Muscle layer of colon (tissue), 2 donors: ENCODE measurements around the gene SLC25A4.
"Not testable (repeated sequence)": the region's sequence is repeated elsewhere in the genome, so short reads cannot be mapped to it uniquely, and the experiment has no call there.

Experiments
- H3K27ac ChIP-seq: one replicate; pipeline ENCODE4 v1.7.0; 2013; ENCODE audit warnings: low read depth, mild to moderate bottlenecking, low read length, moderate library complexity
- H3K27me3 ChIP-seq, 2 donors: one replicate each; pipeline ENCODE4 v1.7.0; 2013; ENCODE audit warnings: low read length in 2 of 2, mild to moderate bottlenecking in 2 of 2; ENCODE audit not compliant: insufficient read depth in 2 of 2, control insufficient read depth in 1 of 2
- H3K36me3 ChIP-seq: one replicate; pipeline ENCODE4 v1.7.0; 2013; ENCODE audit warnings: mild to moderate bottlenecking, low read length; ENCODE audit not compliant: insufficient read depth
- H3K4me1 ChIP-seq: one replicate; pipeline ENCODE4 v1.7.0; 2013; ENCODE audit warnings: mild to moderate bottlenecking, low read length; ENCODE audit not compliant: insufficient read depth
- H3K4me3 ChIP-seq, 2 donors: one replicate each; pipeline ENCODE4 v1.7.0; 2013; ENCODE audit warnings: low read length in 2 of 2, low read depth in 1 of 2, mild to moderate bottlenecking in 1 of 2, moderate library complexity in 1 of 2
- H3K9ac ChIP-seq: one replicate; pipeline ENCODE4 v1.7.0; 2013; ENCODE audit warnings: low read length
- H3K9me3 ChIP-seq: one replicate; pipeline ENCODE4 v1.7.0; 2013; ENCODE audit warnings: mild to moderate bottlenecking, low read length
- donor health status: abdominal sarcoma.
- donor health status: Adenocarcinoma of cecum.

The SLC25A4 gene

GRCh38 chr4:185186769-185187168 is 43.7 kb downstream of the SLC25A4 start:
- H3K27ac ChIP-seq = no peak overlapping the region
- H3K36me3 ChIP-seq = peaks cover 6% of the 10 kb centered on the region
- H3K4me3 ChIP-seq = no peak overlapping the region
- peaks cover 11% of the 10 kb centered on the region for H3K4me1 ChIP-seq
- H3K9ac ChIP-seq = no peak overlapping the region
- H3K27me3 ChIP-seq = no peaks in the 10 kb centered on the region
- H3K9me3 ChIP-seq = no peaks in the 10 kb centered on the region

- no peak overlapping the region for H3K4me3 ChIP-seq
- peaks cover 8% of the 10 kb centered on the region for H3K4me1 ChIP-seq
- H3K9ac ChIP-seq = no peak overlapping the region
- H3K9me3 ChIP-seq = no peaks in the 10 kb centered on the region
- no peaks in the 10 kb centered on the region for H3K27me3 ChIP-seq
- H3K36me3 ChIP-seq = peaks cover 6% of the 10 kb centered on the region
- H3K27ac ChIP-seq = no peak overlapping the region
These were observed 46.7 kb downstream of the SLC25A4 start for GRCh38 chr4:185189606-185190305.

DNA sequence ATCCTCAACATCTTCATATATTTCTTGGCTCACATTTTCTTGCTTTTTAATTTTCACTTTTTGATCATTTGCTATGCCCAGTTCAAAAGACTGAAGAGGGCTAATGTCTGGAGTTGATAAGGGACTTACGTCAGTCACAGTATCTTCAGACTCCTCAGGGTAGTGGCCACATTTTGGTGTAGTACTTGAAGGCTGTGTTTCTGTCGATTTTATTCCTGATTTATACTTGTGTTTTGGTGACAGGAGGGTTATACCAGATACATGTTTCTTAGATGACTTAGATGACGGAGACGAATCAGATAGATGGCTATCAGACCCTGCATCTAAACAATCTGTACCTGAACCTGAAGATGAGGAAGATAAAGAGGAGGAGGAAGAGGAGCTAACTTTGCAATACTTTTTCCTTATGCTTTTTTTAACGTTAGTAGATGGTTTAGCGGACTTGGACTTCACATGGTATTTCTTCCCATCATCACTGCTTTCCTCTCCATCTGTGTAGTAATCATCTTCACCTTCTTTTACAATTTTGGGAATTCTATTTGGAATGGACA is 47.3 kb downstream of the SLC25A4 start:
- no peaks in the 10 kb centered on the region for H3K27me3 ChIP-seq
- H3K4me3 ChIP-seq = no peak overlapping the region
- H3K9ac ChIP-seq = no peak overlapping the region
- H3K4me1 ChIP-seq = peaks cover 8% of the 10 kb centered on the region
- no peaks in the 10 kb centered on the region for H3K9me3 ChIP-seq
- no peak overlapping the region for H3K27ac ChIP-seq
- peaks cover 6% of the 10 kb centered on the region for H3K36me3 ChIP-seq

DNA sequence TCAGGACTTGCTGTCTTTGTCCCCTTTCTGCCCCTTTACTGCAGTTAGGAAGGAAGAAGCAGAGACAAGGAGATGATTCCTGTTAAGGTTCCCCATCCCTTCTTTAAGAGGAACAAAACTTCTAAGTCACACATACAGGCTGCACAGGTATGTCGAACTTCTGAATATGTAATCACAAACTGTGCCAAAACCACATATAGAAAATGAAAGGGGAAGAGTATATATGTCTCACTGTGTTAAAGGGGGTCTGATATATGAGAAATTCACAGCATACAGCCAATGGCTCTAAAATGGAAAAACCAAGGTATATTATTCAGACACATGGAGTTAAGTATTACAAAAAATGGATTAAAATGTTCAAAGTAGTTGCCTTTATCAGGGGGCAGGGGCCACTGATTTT is 49.0 kb downstream of the SLC25A4 start:
- no peaks in the 10 kb centered on the region for H3K27me3 ChIP-seq
- no peak overlapping the region for H3K4me3 ChIP-seq
- H3K9me3 ChIP-seq = no peaks in the 10 kb centered on the region
- H3K4me1 ChIP-seq = peaks cover 5% of the 10 kb centered on the region
- no peak overlapping the region for H3K9ac ChIP-seq
- no peak overlapping the region for H3K27ac ChIP-seq
- H3K36me3 ChIP-seq = peaks cover 6% of the 10 kb centered on the region

- H3K9ac ChIP-seq = no peak overlapping the region
- no peaks in the 10 kb centered on the region for H3K27me3 ChIP-seq
- H3K4me1 ChIP-seq = no peaks in the 10 kb centered on the region
- H3K9me3 ChIP-seq = no peaks in the 10 kb centered on the region
- peaks cover 6% of the 10 kb centered on the region for H3K36me3 ChIP-seq
- H3K4me3 ChIP-seq = no peak overlapping the region
- H3K27ac ChIP-seq = no peak overlapping the region
These were observed 52.1 kb downstream of the SLC25A4 start for GRCh38 chr4:185194924-185195888.

DNA sequence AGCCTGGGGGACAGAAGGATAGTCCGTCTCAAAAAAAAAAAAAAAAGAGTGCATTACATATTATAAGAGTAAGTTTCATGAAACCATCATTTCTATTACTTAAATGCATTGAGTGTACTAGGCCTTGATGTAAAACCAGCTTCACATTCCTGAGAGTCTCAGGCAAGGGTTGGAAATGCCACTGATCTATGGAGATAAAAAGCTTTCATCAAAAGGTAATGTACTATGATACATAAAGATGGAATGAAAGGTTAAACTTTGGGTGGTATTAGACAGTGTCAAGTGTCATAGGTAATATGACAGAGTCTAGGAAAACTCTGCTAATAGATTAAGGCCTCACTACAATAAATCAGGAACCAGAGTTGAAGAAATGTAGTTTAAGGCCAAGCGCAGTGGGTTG is 53.4 kb downstream of the SLC25A4 start:
- Histone ChIP-seq H3K4me1 (peaks cover under 1% of the 10 kb centered on the region), H3K9me3 (no peaks in the 10 kb centered on the region), H3K27ac (no peak overlapping the region), H3K4me3 (no peak overlapping the region), H3K27me3 (no peaks in the 10 kb centered on the region), H3K9ac (no peak overlapping the region), H3K36me3 (no peaks in the 10 kb centered on the region)

GRCh38 chr4:185198189-185198588 is 55.1 kb downstream of the SLC25A4 start:
- H3K27me3 ChIP-seq, H3K9ac ChIP-seq, H3K36me3 ChIP-seq, H3K9me3 ChIP-seq, H3K27ac ChIP-seq, H3K4me3 ChIP-seq: not testable (repeated sequence)
- peaks cover 18% of the 10 kb centered on the region for H3K4me1 ChIP-seq
